ENCODE data around the gene ZSCAN22.
"Not testable (repeated sequence)": the region's sequence is repeated elsewhere in the genome, so short reads cannot be mapped to it uniquely, and the experiment has no call there.

GRCh38 chr19:58348080-58348479 is 21.3 kb downstream of the ZSCAN22 start:
- TF ChIP-seq CTCF (IDR thresholded peaks at IDR 0.05; ENCODE audit: extremely low read depth in 1 of 2, insufficient read depth in 1 of 2, low read depth in 1 of 2, low read length in 2 of 2); POLR2A (IDR thresholded peaks at IDR 0.05; ENCODE audit: low read depth, low read length); JUN (IDR thresholded peaks at IDR 0.05; ENCODE audit: borderline replicate concordance, insufficient read depth, insufficient read length, low read depth); EZH2 (IDR thresholded peaks at IDR 0.05; ENCODE audit: borderline replicate concordance, low read depth, low read length, severe bottlenecking): not testable (repeated sequence)
